Mesothelial cell of epicardium (in vitro differentiated cells): Measurements from ENCODE around the gene PDCD1. TPM values are rescaled to one million over a fixed set of nuclear protein-coding genes. Genes with fewer than 3 reads are reported as not detected.

ENCODE experiments used
- DNase-seq, 2 experiments: peaks; one replicate each; pipeline ENCODE4 v3.0.0; 2021; ENCODE audit warnings: low spot score in 2 of 2; ENCODE audit not compliant: unreplicated experiment in 2 of 2
- H3K27ac Mint-ChIP-seq: 2 replicates; pipeline ENCODE4 v1.8.0; 2021; ENCODE audit warnings: mixed read lengths
- H3K27me3 Mint-ChIP-seq: 2 replicates; pipeline ENCODE4 v1.8.0; 2021; ENCODE audit warnings: low read depth, mixed read lengths
- H3K36me3 Mint-ChIP-seq: 2 replicates; pipeline ENCODE4 v1.8.0; 2021; ENCODE audit warnings: mixed read lengths
- H3K4me1 Mint-ChIP-seq: 2 replicates; pipeline ENCODE4 v1.8.0; 2021; ENCODE audit warnings: mixed read lengths
- H3K4me3 Mint-ChIP-seq: 2 replicates; pipeline ENCODE4 v1.8.0; 2021; ENCODE audit warnings: mild to moderate bottlenecking, moderate library complexity, mixed read lengths
- H3K9me3 Mint-ChIP-seq: 2 replicates; pipeline ENCODE4 v1.8.0; 2021; ENCODE audit warnings: mixed read lengths
- total RNA-seq: library from RNA; stranded (reverse); gene quantifications from 3 replicates; pipeline ENCODE4 v1.2.1, GENCODE V29; 2021
- TF ChIP-seq, protein P1 (sequence below): fragments of 200-600 bp; sonication (generic); IDR thresholded peaks from one replicate; pipeline ENCODE4 v1.5.0; 2021; ENCODE audit warnings: antibody characterized with exemption; ENCODE audit not compliant: unreplicated experiment

PDCD1 gene
- total RNA-seq, 1 donor from 2014 or later, result not detected

GRCh38 chr2:241817126-241817820, 41.4 kb downstream of the PDCD1 start:
- no peaks in the 10 kb centered on the region for H3K9me3 Mint-ChIP-seq

DNA sequence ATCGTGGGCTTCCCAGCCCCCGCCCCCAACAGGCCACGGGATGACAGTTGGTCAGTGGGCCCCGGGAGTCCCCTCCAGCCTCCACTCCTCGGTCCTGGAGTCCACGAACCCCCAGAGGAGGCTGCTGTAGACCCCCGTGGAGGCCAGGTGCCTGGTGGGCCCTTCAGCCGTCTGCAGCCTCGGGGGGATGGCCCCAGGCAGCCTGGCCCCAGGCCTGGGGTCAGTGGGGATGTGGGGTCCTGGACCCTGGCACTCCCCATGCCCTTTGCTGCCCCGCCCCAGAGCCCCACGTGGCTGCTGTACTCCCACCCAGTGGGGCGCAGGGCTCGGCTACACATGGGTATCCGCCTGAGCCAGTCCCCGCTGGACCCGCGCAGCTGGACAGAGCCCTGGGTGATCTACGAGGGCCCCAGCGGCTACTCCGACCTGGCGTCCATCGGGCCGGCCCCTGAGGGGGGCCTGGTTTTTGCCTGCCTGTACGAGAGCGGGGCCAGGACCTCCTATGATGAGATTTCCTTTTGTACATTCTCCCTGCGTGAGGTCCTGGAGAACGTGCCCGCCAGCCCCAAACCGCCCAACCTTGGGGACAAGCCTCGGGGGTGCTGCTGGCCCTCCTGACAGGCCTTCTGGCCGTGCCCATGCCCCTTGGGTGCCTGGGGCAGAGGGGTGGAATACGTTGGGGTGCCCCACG, 42.1 kb downstream of the PDCD1 start:
- H3K9me3 Mint-ChIP-seq, result no peaks in the 10 kb centered on the region
- peak in 1 of 2 experiments; percentile 36 for DNase-seq
- no peak overlapping the region for H3K27ac Mint-ChIP-seq
- TF ChIP-seq, protein P1, sequence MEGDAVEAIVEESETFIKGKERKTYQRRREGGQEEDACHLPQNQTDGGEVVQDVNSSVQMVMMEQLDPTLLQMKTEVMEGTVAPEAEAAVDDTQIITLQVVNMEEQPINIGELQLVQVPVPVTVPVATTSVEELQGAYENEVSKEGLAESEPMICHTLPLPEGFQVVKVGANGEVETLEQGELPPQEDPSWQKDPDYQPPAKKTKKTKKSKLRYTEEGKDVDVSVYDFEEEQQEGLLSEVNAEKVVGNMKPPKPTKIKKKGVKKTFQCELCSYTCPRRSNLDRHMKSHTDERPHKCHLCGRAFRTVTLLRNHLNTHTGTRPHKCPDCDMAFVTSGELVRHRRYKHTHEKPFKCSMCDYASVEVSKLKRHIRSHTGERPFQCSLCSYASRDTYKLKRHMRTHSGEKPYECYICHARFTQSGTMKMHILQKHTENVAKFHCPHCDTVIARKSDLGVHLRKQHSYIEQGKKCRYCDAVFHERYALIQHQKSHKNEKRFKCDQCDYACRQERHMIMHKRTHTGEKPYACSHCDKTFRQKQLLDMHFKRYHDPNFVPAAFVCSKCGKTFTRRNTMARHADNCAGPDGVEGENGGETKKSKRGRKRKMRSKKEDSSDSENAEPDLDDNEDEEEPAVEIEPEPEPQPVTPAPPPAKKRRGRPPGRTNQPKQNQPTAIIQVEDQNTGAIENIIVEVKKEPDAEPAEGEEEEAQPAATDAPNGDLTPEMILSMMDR, result no peak
- H3K4me3 Mint-ChIP-seq, result no peak overlapping the region
- H3K27me3 Mint-ChIP-seq, result peaks cover 5% of the 10 kb centered on the region
- peaks cover 4% of the 10 kb centered on the region for H3K4me1 Mint-ChIP-seq
- H3K36me3 Mint-ChIP-seq, result no peaks in the 10 kb centered on the region

More at GRCh38 chr2:241817126-241817820, 41.4 kb downstream of the PDCD1 start:
- Mint-ChIP-seq H3K27ac (no peak overlapping the region), H3K4me1 (peaks cover 4% of the 10 kb centered on the region), H3K36me3 (no peaks in the 10 kb centered on the region), H3K27me3 (peaks cover 5% of the 10 kb centered on the region), H3K4me3 (no peak overlapping the region)
- TF ChIP-seq, protein P1, result no peak
- peak in 1 of 2 experiments; percentile 26 for DNase-seq

DNA sequence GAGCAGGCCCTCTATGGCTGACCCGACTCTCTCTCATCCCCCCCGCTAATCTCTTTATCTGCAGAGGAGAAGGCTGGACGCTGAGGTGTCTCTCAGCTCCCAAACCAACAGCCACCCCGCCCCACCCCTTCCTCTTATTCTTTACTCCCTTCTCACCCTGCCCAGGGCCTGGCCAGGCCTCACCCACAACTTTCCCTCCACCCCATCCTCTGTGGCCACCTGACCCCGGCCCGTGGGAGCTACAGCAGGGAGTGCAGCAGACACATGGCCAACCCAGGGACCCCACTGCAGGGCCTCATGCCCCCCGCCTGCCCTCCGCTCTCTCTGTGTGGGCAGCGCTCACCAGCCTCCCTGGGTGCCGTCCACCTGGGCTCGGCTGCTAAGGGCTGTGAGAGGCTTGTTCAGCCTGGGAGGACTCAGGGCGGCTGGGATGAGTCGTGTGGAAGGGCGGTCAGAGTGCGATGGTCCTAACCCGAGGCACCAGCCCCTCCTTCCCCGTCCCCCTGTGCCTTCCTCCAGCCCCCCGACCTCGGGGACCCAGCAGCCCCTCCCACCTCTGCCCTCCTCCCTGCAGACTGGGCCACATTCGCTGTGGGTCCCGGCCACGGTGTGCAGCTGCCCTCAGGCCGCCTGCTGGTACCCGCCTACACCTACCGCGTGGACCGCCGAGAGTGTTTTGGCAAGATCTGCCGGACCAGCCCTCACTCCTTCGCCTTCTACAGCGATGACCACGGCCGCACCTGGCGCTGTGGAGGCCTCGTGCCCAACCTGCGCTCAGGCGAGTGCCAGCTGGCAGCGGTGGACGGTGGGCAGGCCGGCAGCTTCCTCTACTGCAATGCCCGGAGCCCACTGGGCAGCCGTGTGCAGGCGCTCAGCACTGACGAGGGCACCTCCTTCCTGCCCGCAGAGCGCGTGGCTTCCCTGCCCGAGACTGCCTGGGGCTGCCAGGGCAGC, 42.9 kb downstream of the PDCD1 start:
- Mint-ChIP-seq H3K36me3 (no peaks in the 10 kb centered on the region), H3K27ac (no peak overlapping the region), H3K4me1 (no peaks in the 10 kb centered on the region), H3K9me3 (no peaks in the 10 kb centered on the region), H3K27me3 (peaks cover 5% of the 10 kb centered on the region), H3K4me3 (no peak overlapping the region)
- TF ChIP-seq, protein P1, result no peak
- no peak for DNase-seq

DNA sequence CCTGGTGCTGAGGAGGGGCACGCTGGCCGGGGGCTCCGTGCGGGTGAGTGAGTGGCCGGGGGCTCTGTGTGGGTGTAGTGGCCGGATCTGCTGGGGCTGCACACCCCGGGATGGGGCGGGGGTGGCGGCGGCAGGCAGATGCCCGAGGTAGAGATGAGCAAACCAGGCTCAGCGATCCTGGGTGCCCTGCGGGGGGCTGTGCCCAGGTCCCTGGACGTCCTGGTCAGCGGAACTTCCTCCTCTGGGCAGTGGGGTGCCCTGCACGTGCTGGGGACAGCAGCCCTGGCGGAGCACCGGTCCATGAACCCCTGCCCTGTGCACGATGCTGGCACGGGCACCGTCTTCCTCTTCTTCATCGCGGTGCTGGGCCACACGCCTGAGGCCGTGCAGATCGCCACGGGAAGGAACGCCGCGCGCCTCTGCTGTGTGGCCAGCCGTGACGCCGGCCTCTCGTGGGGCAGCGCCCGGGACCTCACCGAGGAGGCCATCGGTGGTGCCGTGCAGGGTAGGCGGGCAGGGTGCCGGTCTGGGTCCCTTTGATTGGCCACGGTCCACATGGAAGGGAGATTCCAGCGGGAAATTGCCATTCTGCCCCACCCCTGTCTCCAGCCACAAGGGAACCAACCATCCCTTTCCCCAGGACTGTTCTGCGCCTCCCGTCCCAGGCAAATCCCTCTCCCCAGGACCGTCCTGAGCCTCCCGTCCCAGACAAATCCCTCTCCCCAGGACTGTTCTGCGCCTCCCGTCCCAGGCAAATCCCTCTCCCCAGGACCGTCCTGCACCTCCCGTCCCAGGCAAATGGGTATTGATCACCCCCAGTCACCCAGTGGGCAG, 43.8 kb downstream of the PDCD1 start:
- no peak overlapping the region for H3K27ac Mint-ChIP-seq
- no peak overlapping the region for H3K4me3 Mint-ChIP-seq
- peak in 1 of 2 experiments; percentile 35 for DNase-seq

DNA sequence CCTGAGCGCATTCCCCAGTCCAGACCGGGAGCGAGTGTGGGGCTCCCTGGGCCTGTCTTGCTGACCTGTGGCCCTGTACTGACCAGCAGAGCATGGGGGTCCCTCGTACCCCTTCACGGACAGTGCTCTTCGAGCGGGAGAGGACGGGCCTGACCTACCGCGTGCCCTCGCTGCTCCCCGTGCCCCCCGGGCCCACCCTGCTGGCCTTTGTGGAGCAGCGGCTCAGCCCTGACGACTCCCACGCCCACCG, 44.4 kb downstream of the PDCD1 start:
- Mint-ChIP-seq H3K4me3 (no peak overlapping the region), H3K27me3 (peaks cover 5% of the 10 kb centered on the region), H3K4me1 (no peaks in the 10 kb centered on the region), H3K9me3 (no peaks in the 10 kb centered on the region), H3K36me3 (no peaks in the 10 kb centered on the region), H3K27ac (no peak overlapping the region)
- DNase-seq, result no peak
- TF ChIP-seq, protein P1, result no peak

More for the DNA sequence above, 43.8 kb downstream of the PDCD1 start:
- Mint-ChIP-seq H3K4me1 (no peaks in the 10 kb centered on the region), H3K9me3 (no peaks in the 10 kb centered on the region), H3K27me3 (peaks cover 5% of the 10 kb centered on the region), H3K36me3 (no peaks in the 10 kb centered on the region)
- TF ChIP-seq, protein P1, result no peak
